GM12878 (cell line): ENCODE data around the gene NT5DC3. TPM values are rescaled to one million over a fixed set of nuclear protein-coding genes. Genes with fewer than 3 reads are reported as not detected.

Source experiments
- BCL11A ChIP-seq: IDR thresholded peaks from 2 replicates; pipeline ENCODE4 v1.6.1; 2011; ENCODE audit warnings: low read depth, low read length
- HSF1 ChIP-seq: fragments of 150-350 bp; IDR thresholded peaks from 2 replicates; pipeline ENCODE4 v1.6.1; 2014; ENCODE audit warnings: mild to moderate bottlenecking, low read depth, low read length
- NFIC ChIP-seq: IDR thresholded peaks from 2 replicates; pipeline ENCODE4 v1.6.1; 2012; ENCODE audit warnings: low read depth, mild to moderate bottlenecking, inconsistent platforms, low read length, moderate library complexity
- NR2C2 ChIP-seq: IDR thresholded peaks from 2 replicates; pipeline ENCODE4 v1.6.1; 2011; ENCODE audit warnings: borderline replicate concordance, low read depth; ENCODE audit not compliant: control insufficient read depth, insufficient read length
- PAX5 ChIP-seq: IDR thresholded peaks from 2 replicates; pipeline ENCODE4 v1.6.1; 2011; ENCODE audit warnings: low read depth, low read length, borderline replicate concordance
- POLR2A ChIP-seq: IDR thresholded peaks from 2 replicates; pipeline ENCODE4 v1.6.1; 2011; ENCODE audit warnings: low read depth, mild to moderate bottlenecking, low read length
- RUNX3 ChIP-seq: IDR thresholded peaks from 2 replicates; pipeline ENCODE4 v1.6.1; 2012; ENCODE audit warnings: low read length, inconsistent platforms
- SIX5 ChIP-seq: IDR thresholded peaks from 2 replicates; pipeline ENCODE4 v1.6.1; 2011; ENCODE audit warnings: mild to moderate bottlenecking, low read depth, low read length, moderate library complexity; ENCODE audit not compliant: severe bottlenecking
- SREBF2 ChIP-seq: IDR thresholded peaks from 2 replicates; pipeline ENCODE4 v1.6.1; 2012; ENCODE audit warnings: mild to moderate bottlenecking, low read length
- USF2 ChIP-seq: IDR thresholded peaks from 2 replicates; pipeline ENCODE4 v1.6.1; 2011; ENCODE audit warnings: low read depth, low read length, improper control_type of control experiment, borderline replicate concordance
- polyA plus RNA-seq, 11 experiments: library from polyadenylated mRNA; depleted of rRNA in 4 of 11; unstranded in 6 of 11; stranded (reverse) in 5 of 11; fragments of >200 nt; fragmentation: Nextera tagmentation in 4 of 11; fragmentation: Illumina TruSeq in 1 of 11; extraction: Ambion mirVana in 4 of 11; extraction: Trizol in 1 of 11; gene quantifications; 1 replicate in 1 of 11; 2 replicates in 10 of 11; pipeline versions ENCODE4 v1.2.1 to v1.2.3, GENCODE V29; 2011 to 2016; ENCODE audit warnings: inconsistent platforms in 2 of 11, missing spikeins in 2 of 11, low read depth in 1 of 11
- total RNA-seq, 4 experiments: library from RNA; depleted of rRNA in 3 of 4; stranded (reverse); fragments of >200 nt in 3 of 4; fragmentation: Illumina TruSeq in 1 of 4; extraction: Trizol in 1 of 4; gene quantifications; 2 replicates each; pipeline versions ENCODE4 v1.2.1 to v1.2.3, GENCODE V29; 2013 to 2021
- TF ChIP-seq, protein P1 (sequence below): fragments of 450-650 bp; IDR thresholded peaks from 2 replicates; pipeline ENCODE4 v1.6.1; 2017; ENCODE audit warnings: antibody characterized with exemption, mild to moderate bottlenecking, moderate library complexity

Gene NT5DC3
- total and polyA plus RNA-seq, 10 of the 15 experiments (the other 5 are each of a cell fraction or from before 2014, with no cell fraction given) = 2.0 to 12.4 (median 5.9) TPM

DNA sequence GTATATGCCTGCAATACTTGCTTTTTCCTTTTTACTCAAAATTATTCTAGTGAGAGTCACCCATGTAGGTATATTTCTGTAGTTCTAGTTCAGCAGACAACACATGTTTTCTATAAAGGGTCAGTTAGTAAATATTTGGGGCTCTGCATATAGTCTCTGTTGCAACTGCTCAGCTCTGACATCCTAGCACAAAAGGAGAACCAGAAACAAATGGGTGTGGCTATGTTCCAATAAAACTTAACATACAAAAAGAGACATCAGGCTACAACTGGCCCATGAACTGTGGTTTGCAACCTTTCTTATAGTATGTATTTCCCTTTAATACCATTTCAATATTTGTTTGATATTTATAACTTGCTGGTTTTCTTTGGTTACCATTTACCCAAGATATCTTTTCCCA is 11.9 kb downstream of the NT5DC3 start (continued):
- TF ChIP-seq HSF1 = no peak
- TF ChIP-seq POLR2A = no peak
- TF ChIP-seq PAX5 = no peak
- TF ChIP-seq SIX5 = no peak
- TF ChIP-seq NFIC = no peak
- TF ChIP-seq NR2C2 = no peak
- no peak for TF ChIP-seq SREBF2
- no peak for TF ChIP-seq USF2
- TF ChIP-seq RUNX3 = no peak
- no peak for TF ChIP-seq BCL11A
- TF ChIP-seq, protein P1, sequence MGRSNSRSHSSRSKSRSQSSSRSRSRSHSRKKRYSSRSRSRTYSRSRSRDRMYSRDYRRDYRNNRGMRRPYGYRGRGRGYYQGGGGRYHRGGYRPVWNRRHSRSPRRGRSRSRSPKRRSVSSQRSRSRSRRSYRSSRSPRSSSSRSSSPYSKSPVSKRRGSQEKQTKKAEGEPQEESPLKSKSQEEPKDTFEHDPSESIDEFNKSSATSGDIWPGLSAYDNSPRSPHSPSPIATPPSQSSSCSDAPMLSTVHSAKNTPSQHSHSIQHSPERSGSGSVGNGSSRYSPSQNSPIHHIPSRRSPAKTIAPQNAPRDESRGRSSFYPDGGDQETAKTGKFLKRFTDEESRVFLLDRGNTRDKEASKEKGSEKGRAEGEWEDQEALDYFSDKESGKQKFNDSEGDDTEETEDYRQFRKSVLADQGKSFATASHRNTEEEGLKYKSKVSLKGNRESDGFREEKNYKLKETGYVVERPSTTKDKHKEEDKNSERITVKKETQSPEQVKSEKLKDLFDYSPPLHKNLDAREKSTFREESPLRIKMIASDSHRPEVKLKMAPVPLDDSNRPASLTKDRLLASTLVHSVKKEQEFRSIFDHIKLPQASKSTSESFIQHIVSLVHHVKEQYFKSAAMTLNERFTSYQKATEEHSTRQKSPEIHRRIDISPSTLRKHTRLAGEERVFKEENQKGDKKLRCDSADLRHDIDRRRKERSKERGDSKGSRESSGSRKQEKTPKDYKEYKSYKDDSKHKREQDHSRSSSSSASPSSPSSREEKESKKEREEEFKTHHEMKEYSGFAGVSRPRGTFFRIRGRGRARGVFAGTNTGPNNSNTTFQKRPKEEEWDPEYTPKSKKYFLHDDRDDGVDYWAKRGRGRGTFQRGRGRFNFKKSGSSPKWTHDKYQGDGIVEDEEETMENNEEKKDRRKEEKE = no peak
